Sigmoid colon (tissue), 3 donors: ENCODE measurements around the gene KCNH3.

Experiments
- CTCF ChIP-seq, 4 experiments: fragments of 450-650 bp in 3 of 4; fragments of 200-600 bp in 1 of 4; IDR thresholded peaks; one replicate each; pipeline ENCODE4 v1.5.1; 2016 to 2019; ENCODE audit warnings: antibody characterized with exemption in 4 of 4, mild to moderate bottlenecking in 3 of 4, moderate library complexity in 2 of 4
- POLR2A ChIP-seq, 2 donors: fragments of 450-650 bp; IDR thresholded peaks; one replicate each; pipeline ENCODE4 v1.6.1; 2016; ENCODE audit warnings: antibody characterized with exemption in 2 of 2, mild to moderate bottlenecking in 2 of 2, moderate library complexity in 2 of 2

- TF ChIP-seq CTCF (IDR thresholded peaks at IDR 0.05) (no peak), POLR2A (IDR thresholded peaks at IDR 0.05) (no peak)
Measured at GRCh38 chr12:49536526-49537071, 2.2 kb upstream of the KCNH3 start.
